Measurements from ENCODE around the gene EIF2S1. TPM values are rescaled to one million over a fixed set of nuclear protein-coding genes. Genes with fewer than 3 reads are reported as not detected.

Gene EIF2S1
- total RNA-seq, 1 experiment from 2014 or later = 165 TPM

DNA sequence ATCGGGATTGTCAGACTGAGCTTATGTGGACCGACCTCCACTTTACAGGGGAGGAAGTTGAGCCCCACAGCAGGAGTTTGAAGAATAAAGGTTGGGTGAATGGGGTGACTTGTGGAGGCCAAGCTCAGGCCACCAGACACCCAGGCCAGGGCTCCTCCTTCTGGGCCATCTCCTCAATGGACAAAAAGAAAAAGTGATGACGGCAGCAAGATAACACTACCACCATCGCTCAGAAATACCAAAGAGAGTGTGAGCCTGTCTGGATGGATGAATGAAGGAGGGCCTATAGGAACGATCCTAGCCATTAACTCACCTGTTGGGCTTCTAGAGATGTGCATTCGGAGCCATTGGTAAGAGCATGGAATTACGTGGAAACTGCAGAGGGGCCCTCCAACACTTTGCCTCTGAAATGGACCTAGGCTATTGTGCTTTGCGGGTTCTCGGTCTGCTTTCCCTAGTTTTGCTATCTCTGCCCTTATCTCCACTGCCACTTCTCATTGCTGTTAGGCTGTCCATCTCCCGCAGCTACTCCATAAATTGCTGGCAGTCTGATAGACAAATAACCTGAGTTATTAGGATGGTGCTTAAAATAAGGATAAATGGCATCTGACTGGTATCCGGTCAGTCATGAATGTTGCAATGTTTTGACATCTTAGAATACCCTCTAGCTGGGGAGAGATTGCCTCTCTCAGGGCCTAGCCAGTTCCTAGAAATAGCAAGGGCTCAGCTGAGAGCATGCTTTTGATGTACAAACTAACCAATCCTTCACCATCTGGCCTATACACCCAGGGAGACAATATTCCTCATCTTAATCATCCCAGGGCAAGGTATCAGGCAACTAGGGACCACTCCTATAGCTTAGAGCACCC, 61.5 kb downstream of the EIF2S1 start:
- no peaks in the 10 kb centered on the region for H3K27me3 ChIP-seq (ENCODE audit: insufficient read depth, low read length)

More for the DNA sequence above, 61.5 kb downstream of the EIF2S1 start:
- no peak overlapping the region for H2AK5ac ChIP-seq (ENCODE audit: insufficient read length, low read length)
- Mint-ChIP-seq H3K36me3 (ENCODE audit: insufficient read depth in 1 of 3, low read depth in 3 of 3) (no peaks in the 10 kb centered on the region), H3K4me1 (peaks cover 2 to 5% of the 10 kb centered on the region in 2 experiments; a peak in 1 of 4 replicates), H3K4me3 (no peak overlapping the region), H3K27me3 (ENCODE audit: low read depth) (no peaks in the 10 kb centered on the region; the same call in 1 of the 2 replicates), H3K9me3 (no peaks in the 10 kb centered on the region), H3K27ac (no peak overlapping the region; a peak in 1 of 7 replicates)
- no peaks in the 10 kb centered on the region for H3K4me1 ChIP-seq (ENCODE audit: insufficient read depth, low read length)
- no peak overlapping the region for H3K23ac ChIP-seq (ENCODE audit: insufficient read length, low read depth, low read length)
- no peak overlapping the region for H2BK20ac ChIP-seq (ENCODE audit: low read depth, low read length, poor library complexity, severe bottlenecking)
- no peak overlapping the region for H2BK5ac ChIP-seq (ENCODE audit: insufficient read length, low read length)
- TF ChIP-seq, protein P1, sequence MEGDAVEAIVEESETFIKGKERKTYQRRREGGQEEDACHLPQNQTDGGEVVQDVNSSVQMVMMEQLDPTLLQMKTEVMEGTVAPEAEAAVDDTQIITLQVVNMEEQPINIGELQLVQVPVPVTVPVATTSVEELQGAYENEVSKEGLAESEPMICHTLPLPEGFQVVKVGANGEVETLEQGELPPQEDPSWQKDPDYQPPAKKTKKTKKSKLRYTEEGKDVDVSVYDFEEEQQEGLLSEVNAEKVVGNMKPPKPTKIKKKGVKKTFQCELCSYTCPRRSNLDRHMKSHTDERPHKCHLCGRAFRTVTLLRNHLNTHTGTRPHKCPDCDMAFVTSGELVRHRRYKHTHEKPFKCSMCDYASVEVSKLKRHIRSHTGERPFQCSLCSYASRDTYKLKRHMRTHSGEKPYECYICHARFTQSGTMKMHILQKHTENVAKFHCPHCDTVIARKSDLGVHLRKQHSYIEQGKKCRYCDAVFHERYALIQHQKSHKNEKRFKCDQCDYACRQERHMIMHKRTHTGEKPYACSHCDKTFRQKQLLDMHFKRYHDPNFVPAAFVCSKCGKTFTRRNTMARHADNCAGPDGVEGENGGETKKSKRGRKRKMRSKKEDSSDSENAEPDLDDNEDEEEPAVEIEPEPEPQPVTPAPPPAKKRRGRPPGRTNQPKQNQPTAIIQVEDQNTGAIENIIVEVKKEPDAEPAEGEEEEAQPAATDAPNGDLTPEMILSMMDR (conservative IDR thresholded peaks at IDR 0.05) = no peak
- WGBS (ENCODE audit: extremely low coverage, insufficient read length, low lambda C conversion rate) = no CpG with 5 or more reads among the region's 11 CpGs
- H3K18ac ChIP-seq (ENCODE audit: insufficient read length, low read depth, low read length) = no peak overlapping the region
- H2BK15ac ChIP-seq (ENCODE audit: low read depth, low read length) = no peak overlapping the region
- H3K14ac ChIP-seq (ENCODE audit: insufficient read depth, low read length) = no peak overlapping the region
- no peak overlapping the region for H4K5ac ChIP-seq (ENCODE audit: insufficient read length, low read depth, low read length)
- H3K4me2 ChIP-seq (ENCODE audit: insufficient read depth, insufficient read length, low read length) = no peak overlapping the region
- H3K27ac ChIP-seq (ENCODE audit: insufficient read length, low read depth, low read length) = no peak overlapping the region
- no peaks in the 10 kb centered on the region for H3K79me2 ChIP-seq (ENCODE audit: insufficient read depth, low read length)
- H3K4ac ChIP-seq (ENCODE audit: low read depth, low read length) = no peak overlapping the region
- no peak overlapping the region for H2BK12ac ChIP-seq (ENCODE audit: insufficient read length, low read depth, low read length)
- no peaks in the 10 kb centered on the region for H3K79me1 ChIP-seq (ENCODE audit: insufficient read depth, low read depth, low read length, poor library complexity, severe bottlenecking)
- no peak overlapping the region for H3K56ac ChIP-seq (ENCODE audit: insufficient read length, low read depth, low read length)
- no peak overlapping the region for H3K9ac ChIP-seq (ENCODE audit: extremely low read depth, insufficient read length, low read length)
- H4K91ac ChIP-seq (ENCODE audit: insufficient read length, low read depth, low read length) = no peak overlapping the region
- no peaks in the 10 kb centered on the region for H3K9me3 ChIP-seq (ENCODE audit: control insufficient read depth, low read depth, low read length)
- no peak overlapping the region for H2AFZ ChIP-seq (ENCODE audit: low read length)
- no peak overlapping the region for H4K8ac ChIP-seq (replicated peaks; ENCODE audit: insufficient read length, low read depth, low read length)
- H2BK120ac ChIP-seq (ENCODE audit: low read depth, low read length, poor library complexity, severe bottlenecking) = no peak overlapping the region
- no peaks in the 10 kb centered on the region for H3K23me2 ChIP-seq (ENCODE audit: insufficient read length, low read depth, low read length, poor library complexity, severe bottlenecking)
- H4K20me1 ChIP-seq (ENCODE audit: control insufficient read depth, insufficient read depth, insufficient read length) = no peaks in the 10 kb centered on the region
- DNase-seq = no peak
- no peak overlapping the region for H3T11ph ChIP-seq (ENCODE audit: low read length)
